Measurements from ENCODE around the gene SUMO4. TPM values are rescaled to one million over a fixed set of nuclear protein-coding genes. Genes with fewer than 3 reads are reported as not detected.

SUMO4 gene
- total RNA-seq, result 0.21 TPM in 1 of 2 replicates, not detected in the other

GRCh38 chr6:149400050-149400449 lies at the start of gene SUMO4:
SUMO4 (plus strand) TSS chr6:149400262; CDS start chr6:149400392, 130 bp downstream.

Other genes starting within 250 kb of the SUMO4 start
- gene TAB2, start 82.5 kb upstream of the SUMO4 start, total RNA-seq, result 17.4 and 24.7 TPM in 2 replicates
- not detected in 2 replicates for gene ZC3H12D, start 84.8 kb downstream of the SUMO4 start, total RNA-seq
- 11.0 and 16.4 TPM in 2 replicates for gene PPIL4, start 145.8 kb downstream of the SUMO4 start, total RNA-seq
- 29.1 and 34.7 TPM in 2 replicates for gene GINM1, start 166.1 kb downstream of the SUMO4 start, total RNA-seq
- 13.4 and 18.2 TPM in 2 replicates for gene KATNA1, start 248.5 kb downstream of the SUMO4 start, total RNA-seq